ENCODE measurements around the gene UNC5A. TPM values are rescaled to one million over a fixed set of nuclear protein-coding genes. Genes with fewer than 3 reads are reported as not detected.

The UNC5A gene
- total RNA-seq, 1 donor from 2014 or later = 1.7 TPM

- Mint-ChIP-seq H3K9me3 (no peaks in the 10 kb centered on the region), H3K27ac (no peak overlapping the region), H3K36me3 (no peaks in the 10 kb centered on the region), H3K27me3 (peaks cover 71% of the 10 kb centered on the region), H3K4me1 (ENCODE audit: unreplicated experiment) (peaks cover 9% of the 10 kb centered on the region), H3K4me3 (no peak overlapping the region)
- DNase-seq (ENCODE audit: extremely low spot score, unreplicated experiment) = no peak
- TF ChIP-seq CTCF (conservative IDR thresholded peaks at IDR 0.05) = no peak
Measured at GRCh38 chr5:176806137-176806536, 4.2 kb upstream of the UNC5A start.

- peaks cover 81% of the 10 kb centered on the region for H3K27me3 Mint-ChIP-seq
- TF ChIP-seq CTCF (conservative IDR thresholded peaks at IDR 0.05) = no peak
- no peak overlapping the region for H3K27ac Mint-ChIP-seq
- peak overlapping the region; percentile 82 for H3K4me3 Mint-ChIP-seq
- no peaks in the 10 kb centered on the region for H3K36me3 Mint-ChIP-seq
- peaks cover 12% of the 10 kb centered on the region for H3K4me1 Mint-ChIP-seq (ENCODE audit: unreplicated experiment)
- H3K9me3 Mint-ChIP-seq = no peaks in the 10 kb centered on the region
- no peak for DNase-seq (ENCODE audit: extremely low spot score, unreplicated experiment)
Measured at GRCh38 chr5:176809544-176810080, 747 bp upstream of the UNC5A start.

GRCh38 chr5:176810687-176811501, 535 bp downstream of the UNC5A start:
- Mint-ChIP-seq H3K9me3 (no peaks in the 10 kb centered on the region), H3K27ac (no peak overlapping the region), H3K36me3 (no peaks in the 10 kb centered on the region), H3K4me1 (ENCODE audit: unreplicated experiment) (peaks cover 12% of the 10 kb centered on the region), H3K4me3 (peak overlapping the region; percentile 86), H3K27me3 (peaks cover 77% of the 10 kb centered on the region)
- no peak for TF ChIP-seq CTCF (conservative IDR thresholded peaks at IDR 0.05)
- DNase-seq (ENCODE audit: extremely low spot score, unreplicated experiment) = no peak

- no peaks in the 10 kb centered on the region for H3K36me3 Mint-ChIP-seq
- peaks cover 71% of the 10 kb centered on the region for H3K27me3 Mint-ChIP-seq
- H3K27ac Mint-ChIP-seq = no peak overlapping the region
- H3K4me1 Mint-ChIP-seq (ENCODE audit: unreplicated experiment) = peaks cover 12% of the 10 kb centered on the region
- no peak for DNase-seq (ENCODE audit: extremely low spot score, unreplicated experiment)
- no peaks in the 10 kb centered on the region for H3K9me3 Mint-ChIP-seq
- H3K4me3 Mint-ChIP-seq = peak overlapping the region; percentile 58
- peak; percentile 79 for TF ChIP-seq CTCF (conservative IDR thresholded peaks at IDR 0.05)
Measured at GRCh38 chr5:176812269-176813259, 2.2 kb downstream of the UNC5A start.

- Mint-ChIP-seq H3K4me3 (peak overlapping the region; percentile 22), H3K27me3 (peaks cover 68% of the 10 kb centered on the region), H3K27ac (no peak overlapping the region), H3K4me1 (ENCODE audit: unreplicated experiment) (peaks cover 12% of the 10 kb centered on the region), H3K9me3 (no peaks in the 10 kb centered on the region), H3K36me3 (no peaks in the 10 kb centered on the region)
- TF ChIP-seq CTCF (conservative IDR thresholded peaks at IDR 0.05) = no peak
- no peak for DNase-seq (ENCODE audit: extremely low spot score, unreplicated experiment)
Measured at GRCh38 chr5:176813587-176814312, 3.4 kb downstream of the UNC5A start.
